Measurements from ENCODE around the gene PIGA.

- no peak for TF ChIP-seq SUZ12 (IDR thresholded peaks at IDR 0.05)
- TF ChIP-seq ARNT (IDR thresholded peaks at IDR 0.05): no peak
- TF ChIP-seq NFRKB (IDR thresholded peaks at IDR 0.05): no peak
Observed at GRCh38 chrX:15315509-15315908, 19.8 kb downstream of the PIGA start, which contains the start of gene ASB11.

Data from HEK293T (cell line).